Ovary (tissue), 9 donors: ENCODE data around the gene CD72. TPM values are rescaled to one million over a fixed set of nuclear protein-coding genes. Genes with fewer than 3 reads are reported as not detected.
"Not testable (repeated sequence)": the region's sequence is repeated elsewhere in the genome, so short reads cannot be mapped to it uniquely, and the experiment has no call there.

Experiments used
- DNase-seq, 5 donors: peaks; one replicate each; pipeline ENCODE4 v3.0.0-alpha.2; 2019 to 2020
- H3K27ac ChIP-seq, 2 donors: fragments of 200-600 bp; one replicate each; pipeline versions ENCODE4 v1.5.1 to v1.8.0; 2019 to 2022
- H3K27me3 ChIP-seq: fragments of 200-600 bp; one replicate; pipeline ENCODE4 v1.8.0; 2022
- H3K36me3 ChIP-seq: fragments of 200-600 bp; sonication (generic); one replicate; pipeline ENCODE4 v1.5.1; 2019
- H3K4me1 ChIP-seq: one replicate; pipeline ENCODE4 v1.8.1; 2013; ENCODE audit warnings: mild to moderate bottlenecking, moderate library complexity; ENCODE audit not compliant: insufficient read depth
- H3K4me3 ChIP-seq: fragments of 200-600 bp; sonication (generic); one replicate; pipeline ENCODE4 v1.5.1; 2017
- H3K9me3 ChIP-seq, 2 donors: fragments of 200-600 bp in 1 of 2; sonication (generic) in 1 of 2; one replicate each; pipeline versions ENCODE4 v1.5.1 to v1.8.1; 2013 to 2019; ENCODE audit warnings: mild to moderate bottlenecking in 1 of 2, moderate library complexity in 1 of 2
- EP300 ChIP-seq: sonication (generic); formaldehyde crosslinking; IDR thresholded peaks from one replicate; pipeline ENCODE4 v1.6.1; 2017; ENCODE audit warnings: antibody characterized with exemption
- POLR2A ChIP-seq: fragments of 450-650 bp; IDR thresholded peaks from one replicate; pipeline ENCODE4 v1.6.1; 2017; ENCODE audit warnings: antibody characterized with exemption, mild to moderate bottlenecking, moderate library complexity
- WGBS, 3 donors: extraction: QIAGEN DNeasy Blood & Tissue Kit in 1 of 3; methylation state at CpG; one replicate each; pipeline versions ENCODE4 v1.1.5 to v1.1.7; 2013 to 2017; 5-methylcytosine and 5-hydroxymethylcytosine counted together
- intact Hi-C, 4 donors: fragments of 100-400 bp; cut with DNase I; formaldehyde crosslinking; loops; one replicate each; pipeline versions ENCODE4 v1.11.0 to v1.15.1; 2022 to 2023
- polyA plus RNA-seq, 2 donors: library from polyadenylated mRNA; stranded (reverse); fragments of 200-250 nt in 1 of 2; fragments of 350-450 nt in 1 of 2; fragmentation: Illumina TruSeq in 1 of 2; extraction: RNeasy Lipid Tissue Mini Kit (QIAGEN cat#74804) in 1 of 2; gene quantifications; one replicate each; pipeline ENCODE4 v1.2.3, GENCODE V29; 2013 to 2014
- total RNA-seq, 7 donors: library from RNA; depleted of rRNA in 2 of 7; stranded (reverse); fragments of >200 nt in 2 of 7; fragmentation: NEBNext Ultra II Directional in 3 of 7; extraction: Animal tissue kit (Norgen Biotek cat#: 25700) in 3 of 7; gene quantifications; one replicate each; pipeline versions ENCODE4 v1.1.0 to v1.2.4, GENCODE V29; 2016 to 2023
- TF ChIP-seq, protein P1 (sequence below), 3 donors: fragments of 450-650 bp in 2 of 3; fragments of 200-600 bp in 1 of 3; IDR thresholded peaks; one replicate each; pipeline versions ENCODE4 v1.5.1 to v1.8.0; 2016 to 2022; ENCODE audit warnings: antibody characterized with exemption in 3 of 3, mild to moderate bottlenecking in 1 of 3
- donor health status: DM: no; HTN: no; CAD: no; lungs with moderate emphysema.
- donor health status: DM: no; HTN: no; CAD: no.
- donor health status: Bipolar disorder and iron deficiency.
- donor health status: DM: yes; HTN: yes; CAD: no.
- donor health status: DM: no; HTN: no; CAD: no.
- donor health status: DM: yes; HTN: yes; CAD: no.

Gene CD72
- total and polyA plus RNA-seq, 9 donors: 0.28 to 4.1 (median 1.2) TPM

DNA sequence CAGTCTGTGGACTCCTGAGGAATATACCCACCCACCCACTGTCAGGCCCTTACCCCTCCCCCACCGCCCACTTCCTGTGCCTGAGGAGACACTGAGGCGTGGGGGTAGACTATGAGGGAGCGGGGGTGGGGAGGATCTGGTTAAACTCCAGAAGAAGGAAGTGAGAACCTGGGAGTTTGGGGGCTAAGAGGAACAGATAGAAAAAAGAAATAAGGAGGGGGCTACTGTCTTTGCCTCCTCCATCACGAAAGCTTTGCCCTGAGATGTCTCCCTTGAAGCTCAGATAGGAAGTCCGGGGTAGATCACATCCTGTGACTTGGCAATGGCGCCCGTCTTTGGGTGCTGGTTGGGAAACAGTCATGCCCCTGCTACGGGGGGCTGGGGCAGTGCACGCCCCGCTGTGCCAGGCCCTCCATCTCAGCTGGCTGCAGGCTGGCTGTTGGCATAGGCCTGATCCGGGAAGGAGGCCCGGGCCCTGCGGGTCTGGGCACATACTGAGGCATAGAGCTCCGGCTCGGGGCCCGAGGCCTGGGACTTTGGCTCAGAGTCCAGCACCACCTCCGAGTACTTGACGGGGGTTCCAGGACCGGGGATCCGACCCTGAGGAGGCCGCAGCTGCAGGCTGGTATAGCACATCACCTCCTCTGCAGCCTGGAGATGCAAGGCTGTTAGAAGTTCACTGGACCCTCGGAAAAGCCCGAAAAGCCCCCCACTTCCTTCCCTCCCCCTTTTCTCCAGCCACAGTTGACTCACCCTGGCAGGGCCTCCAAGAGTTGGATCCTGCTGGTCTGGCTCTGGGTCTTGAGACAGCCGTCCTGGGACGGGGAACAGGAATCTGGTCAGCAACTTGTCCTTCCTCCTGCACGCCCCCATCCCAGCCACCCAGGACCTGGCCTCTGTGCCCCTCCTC lies 31.5 kb upstream of the CD72 start:
- 79 to 83% (median 82%) methylated on average over 25 to 26 of the region's 26 CpGs for WGBS, 3 donors
- DNase-seq: peak in 1 of 5 donors; percentile 37
- TF ChIP-seq, protein P1, sequence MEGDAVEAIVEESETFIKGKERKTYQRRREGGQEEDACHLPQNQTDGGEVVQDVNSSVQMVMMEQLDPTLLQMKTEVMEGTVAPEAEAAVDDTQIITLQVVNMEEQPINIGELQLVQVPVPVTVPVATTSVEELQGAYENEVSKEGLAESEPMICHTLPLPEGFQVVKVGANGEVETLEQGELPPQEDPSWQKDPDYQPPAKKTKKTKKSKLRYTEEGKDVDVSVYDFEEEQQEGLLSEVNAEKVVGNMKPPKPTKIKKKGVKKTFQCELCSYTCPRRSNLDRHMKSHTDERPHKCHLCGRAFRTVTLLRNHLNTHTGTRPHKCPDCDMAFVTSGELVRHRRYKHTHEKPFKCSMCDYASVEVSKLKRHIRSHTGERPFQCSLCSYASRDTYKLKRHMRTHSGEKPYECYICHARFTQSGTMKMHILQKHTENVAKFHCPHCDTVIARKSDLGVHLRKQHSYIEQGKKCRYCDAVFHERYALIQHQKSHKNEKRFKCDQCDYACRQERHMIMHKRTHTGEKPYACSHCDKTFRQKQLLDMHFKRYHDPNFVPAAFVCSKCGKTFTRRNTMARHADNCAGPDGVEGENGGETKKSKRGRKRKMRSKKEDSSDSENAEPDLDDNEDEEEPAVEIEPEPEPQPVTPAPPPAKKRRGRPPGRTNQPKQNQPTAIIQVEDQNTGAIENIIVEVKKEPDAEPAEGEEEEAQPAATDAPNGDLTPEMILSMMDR (IDR thresholded peaks at IDR 0.05): no peak
- TF ChIP-seq POLR2A: no peak
- H3K27me3 ChIP-seq: no peaks in the 10 kb centered on the region
- H3K36me3 ChIP-seq: no peaks in the 10 kb centered on the region
- intact Hi-C loops: loop anchor here in 1 of 4 donors (5.0 to 10.0 kb wide), 4 partner anchors 42 to 235 kb away; partner anchors contain the start of genes RUSC2 and TESK1
- no peak overlapping the region for H3K4me3 ChIP-seq
- H3K27ac ChIP-seq: no peak overlapping the region
- peaks cover 3% of the 10 kb centered on the region for H3K4me1 ChIP-seq
- H3K9me3 ChIP-seq: no peaks in the 10 kb centered on the region

- Histone ChIP-seq H3K9me3 (no peaks in the 10 kb centered on the region), H3K36me3 (no peaks in the 10 kb centered on the region), H3K4me1 (peaks cover 3% of the 10 kb centered on the region), H3K27me3 (no peaks in the 10 kb centered on the region), H3K27ac (peak overlapping the region; percentile 48 to 78), H3K4me3 (peak overlapping the region; percentile 42)
- TF ChIP-seq, protein P1 (IDR thresholded peaks at IDR 0.05): peak; percentile 96 to 99 (median 98)
- TF ChIP-seq EP300 (no peak), POLR2A (peak; percentile 88)
- DNase-seq: peak; percentile 93 to 97 (median 95)
- 0 to 1% (median 1%) methylated on average over 32 to 58 of the region's 58 CpGs for WGBS, 3 donors
- intact Hi-C loops: loop anchor here in 2 of 4 donors (2.0 to 10.0 kb wide), 3 partner anchors 39 to 238 kb away; partner anchors contain the start of gene TESK1 (in 2 of the 2)
Measured at GRCh38 chr9:35646533-35647265, 28.5 kb upstream of the CD72 start.

GRCh38 chr9:35646153-35646532 lies 27.9 kb upstream of the CD72 start:
- Histone ChIP-seq H3K4me1 (peaks cover 3% of the 10 kb centered on the region), H3K4me3 (peak overlapping the region; percentile 42), H3K9me3 (no peaks in the 10 kb centered on the region), H3K36me3 (no peaks in the 10 kb centered on the region), H3K27me3 (no peaks in the 10 kb centered on the region), H3K27ac (peak overlapping the region; percentile 48 to 78)
- 1 to 3% (median 1%) methylated on average over 11 of the region's 11 CpGs for WGBS, 3 donors
- peak in 1 of 5 donors; percentile 52 for DNase-seq
- no peak for TF ChIP-seq EP300
- no peak for TF ChIP-seq POLR2A
- TF ChIP-seq, protein P1 (IDR thresholded peaks at IDR 0.05): no peak
- intact Hi-C loops: loop anchor here in 2 of 4 donors (2.0 to 10.0 kb wide), 3 partner anchors 39 to 239 kb away; partner anchors contain the start of gene TESK1 (in 2 of the 2)

GRCh38 chr9:35645736-35646135 lies 27.5 kb upstream of the CD72 start:
- not testable (repeated sequence) for DNase-seq, H3K36me3 ChIP-seq, H3K4me1 ChIP-seq, H3K27me3 ChIP-seq, H3K9me3 ChIP-seq
- Histone ChIP-seq H3K4me3 (peak overlapping the region; percentile 42), H3K27ac (peak overlapping the region in 1 of 2 donors; percentile 78)
- intact Hi-C loops: loop anchor here in 2 of 4 donors (2.0 to 10.0 kb wide), 3 partner anchors 38 to 239 kb away; partner anchors contain the start of gene TESK1 (in 2 of the 2)
- WGBS, 3 donors: 28 to 41% (median 40%) methylated on average over 10 of the region's 10 CpGs
